DND-41 (cell line): Measurements from ENCODE around the gene PAPSS2.

Experiments used
- ATAC-seq: fragments of 200-7000 bp; cut with Tn5 transposase; 3 replicates; pipeline ENCODE4 v1.9.1; 2021; ENCODE audit warnings: low read depth; ENCODE audit not compliant: insufficient read depth
- DNase-seq: peaks from one replicate; pipeline ENCODE4 v3.0.0-alpha.2; 2020
- H2AFZ ChIP-seq: 2 replicates; pipeline ENCODE4 v1.6.0; 2012; ENCODE audit warnings: low read depth, low read length
- H3K27ac ChIP-seq: 2 replicates; pipeline ENCODE4 v1.5.1; 2012; ENCODE audit warnings: low read length, inconsistent platforms
- H3K27me3 ChIP-seq: fragments of 200-600 bp; sonication (generic); 2 replicates; pipeline ENCODE4 v1.6.0; 2012; ENCODE audit warnings: low read length, mild to moderate bottlenecking, inconsistent platforms; ENCODE audit not compliant: insufficient read depth, poor library complexity
- H3K36me3 ChIP-seq: 2 replicates; pipeline ENCODE4 v1.5.1; 2012; ENCODE audit warnings: low read length, inconsistent platforms; ENCODE audit not compliant: insufficient read depth
- H3K4me1 ChIP-seq: 2 replicates; pipeline ENCODE4 v1.5.1; 2012; ENCODE audit warnings: mild to moderate bottlenecking, low read length; ENCODE audit not compliant: insufficient read depth
- H3K4me2 ChIP-seq: 2 replicates; pipeline ENCODE4 v1.6.0; 2012; ENCODE audit warnings: mild to moderate bottlenecking, moderate library complexity, low read length, inconsistent platforms; ENCODE audit not compliant: insufficient read depth
- H3K4me3 ChIP-seq, 2 experiments: fragments of 200-600 bp in 1 of 2; shearing (Covaris generic) in 1 of 2; 2 replicates each; pipeline ENCODE4 v1.5.1; 2012 to 2016; ENCODE audit warnings: inconsistent platforms in 2 of 2, low read length in 2 of 2, mild to moderate bottlenecking in 2 of 2, low read depth in 1 of 2, moderate library complexity in 1 of 2
- H3K79me2 ChIP-seq: 2 replicates; pipeline ENCODE4 v1.6.0; 2012; ENCODE audit warnings: low read length, inconsistent platforms; ENCODE audit not compliant: insufficient read depth
- H3K9ac ChIP-seq: 2 replicates; pipeline ENCODE4 v1.6.0; 2012; ENCODE audit warnings: low read depth, mild to moderate bottlenecking, inconsistent platforms, low read length, moderate library complexity
- H3K9me3 ChIP-seq: 2 replicates; pipeline ENCODE4 v1.5.1; 2012; ENCODE audit warnings: low read length, moderate library complexity, mild to moderate bottlenecking, inconsistent platforms; ENCODE audit not compliant: insufficient read depth, severe bottlenecking
- H4K20me1 ChIP-seq: 2 replicates; pipeline ENCODE4 v1.6.0; 2012; ENCODE audit warnings: low read length; ENCODE audit not compliant: insufficient read depth
- CTCF ChIP-seq: IDR thresholded peaks from 2 replicates; pipeline ENCODE4 v1.5.1; 2012; ENCODE audit warnings: borderline replicate concordance, low read length, moderate library complexity, mild to moderate bottlenecking; ENCODE audit not compliant: poor library complexity, severe bottlenecking; ENCODE audit errors: extremely low read depth
- EZH2 ChIP-seq: IDR thresholded peaks from 3 replicates; pipeline ENCODE4 v1.6.1; 2012; ENCODE audit warnings: borderline replicate concordance, low read depth, mild to moderate bottlenecking, moderate library complexity, low read length, inconsistent platforms; ENCODE audit not compliant: severe bottlenecking

PAPSS2 gene

GRCh38 chr10:87675396-87676376, 16.0 kb downstream of the PAPSS2 start:
- H3K4me3 ChIP-seq, result no peak overlapping the region

GRCh38 chr10:87677595-87677994, 17.9 kb downstream of the PAPSS2 start:
- H3K79me2 ChIP-seq, result no peaks in the 10 kb centered on the region
- no peak overlapping the region for H2AFZ ChIP-seq
- no peak overlapping the region for H3K27ac ChIP-seq
- H3K4me2 ChIP-seq, result no peak overlapping the region
- DNase-seq, result no peak
- no peaks in the 10 kb centered on the region for H4K20me1 ChIP-seq
- H3K4me1 ChIP-seq, result no peaks in the 10 kb centered on the region
- no peaks in the 10 kb centered on the region for H3K27me3 ChIP-seq
- no peak overlapping the region for H3K4me3 ChIP-seq
- H3K36me3 ChIP-seq, result no peaks in the 10 kb centered on the region
- no peaks in the 10 kb centered on the region for H3K9me3 ChIP-seq
- no peak overlapping the region for H3K9ac ChIP-seq
- no peak for TF ChIP-seq EZH2
- no peak for TF ChIP-seq CTCF
- no peak for ATAC-seq

More at GRCh38 chr10:87675396-87676376, 16.0 kb downstream of the PAPSS2 start:
- DNase-seq, result no peak
- Histone ChIP-seq H3K9ac (no peak overlapping the region), H3K4me2 (no peak overlapping the region), H2AFZ (no peak overlapping the region), H3K27ac (no peak overlapping the region), H3K9me3 (no peaks in the 10 kb centered on the region), H3K4me1 (no peaks in the 10 kb centered on the region), H4K20me1 (no peaks in the 10 kb centered on the region), H3K36me3 (no peaks in the 10 kb centered on the region), H3K79me2 (no peaks in the 10 kb centered on the region), H3K27me3 (no peaks in the 10 kb centered on the region)
- TF ChIP-seq EZH2, result no peak
- no peak for TF ChIP-seq CTCF
- no peak for ATAC-seq

GRCh38 chr10:87678302-87678701, 18.6 kb downstream of the PAPSS2 start:
- Histone ChIP-seq H4K20me1 (no peaks in the 10 kb centered on the region), H3K9ac (no peak overlapping the region), H3K4me3 (no peak overlapping the region), H2AFZ (no peak overlapping the region), H3K4me2 (no peak overlapping the region), H3K27me3 (no peaks in the 10 kb centered on the region), H3K36me3 (no peaks in the 10 kb centered on the region), H3K79me2 (no peaks in the 10 kb centered on the region), H3K4me1 (no peaks in the 10 kb centered on the region), H3K27ac (no peak overlapping the region), H3K9me3 (no peaks in the 10 kb centered on the region)
- no peak for TF ChIP-seq EZH2
- TF ChIP-seq CTCF, result no peak
- ATAC-seq (no peak), DNase-seq (no peak)
